CD4-positive, alpha-beta T cell treated with Interleukin-12 subunit alpha and Interleukin-12 subunit beta, for 1 hour (primary cell): ENCODE measurements around the gene SLK.

Experiments
- DNase-seq: peaks from one replicate; pipeline ENCODE4 v3.0.0-alpha.2; 2020

SLK gene

GRCh38 chr10:104057717-104058116 lies 90.8 kb downstream of the SLK start:
- no peak for DNase-seq

GRCh38 chr10:104059364-104059763 lies 92.4 kb downstream of the SLK start:
- DNase-seq, result no peak

GRCh38 chr10:104061196-104061595 lies 94.3 kb downstream of the SLK start:
- no peak for DNase-seq

GRCh38 chr10:104065748-104066147 lies 98.8 kb downstream of the SLK start:
- DNase-seq, result no peak

- no peak for DNase-seq
These were observed 100.0 kb downstream of the SLK start for GRCh38 chr10:104066945-104067344.

- no peak for DNase-seq
These were observed 100.6 kb downstream of the SLK start for GRCh38 chr10:104067525-104067924.

- DNase-seq, result no peak
These were observed 102.7 kb downstream of the SLK start for GRCh38 chr10:104069613-104070012.

GRCh38 chr10:104072786-104073185 lies 105.8 kb downstream of the SLK start:
- DNase-seq, result no peak

GRCh38 chr10:104074505-104074904 lies 107.6 kb downstream of the SLK start:
- no peak for DNase-seq

- DNase-seq, result no peak
These were observed 109.8 kb downstream of the SLK start for GRCh38 chr10:104076743-104077160.

- DNase-seq, result no peak
These were observed 110.3 kb downstream of the SLK start for GRCh38 chr10:104077247-104077646.

- DNase-seq, result no peak
These were observed 110.8 kb downstream of the SLK start for GRCh38 chr10:104077663-104078151.
